EH (cell line): Measurements from ENCODE around the gene SOX5.

Experiments
- DNase-seq: peaks from one replicate; pipeline ENCODE4 v3.0.0-alpha.2; 2015; ENCODE audit warnings: low read depth

SOX5 gene

DNA sequence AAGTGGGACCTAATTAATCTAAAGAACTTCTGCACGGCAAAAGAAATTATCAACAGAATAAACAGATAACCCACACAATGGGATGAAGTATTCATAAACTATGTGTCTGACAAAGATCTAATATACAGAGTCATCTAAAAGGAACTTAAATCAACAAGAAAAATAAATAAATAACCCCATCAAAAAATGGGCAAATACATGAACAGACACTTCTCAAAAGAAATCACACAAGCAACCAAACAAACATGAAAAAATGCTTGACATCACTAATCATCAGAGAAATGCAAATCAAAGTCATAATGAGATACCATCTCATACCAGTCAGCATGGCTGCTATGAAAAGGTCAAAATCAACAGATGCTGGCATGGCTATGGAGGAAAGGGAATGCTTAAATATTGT, 466.9 kb downstream of the SOX5 start:
- no peak for DNase-seq
